Heart right ventricle (tissue), 16 donors: ENCODE results near the gene PREX1. TPM values are rescaled to one million over a fixed set of nuclear protein-coding genes. Genes with fewer than 3 reads are reported as not detected.

Experiments used
- ATAC-seq, 8 donors: fragments of 200-7000 bp; cut with Tn5 transposase; one replicate each; pipeline ENCODE4 v1.9.1; 2020; ENCODE audit warnings: mild to moderate bottlenecking in 8 of 8, moderate library complexity in 8 of 8, moderate number of reproducible peaks in 1 of 8
- DNase-seq, 2 donors: peaks; one replicate each; pipeline ENCODE4 v3.0.0-alpha.2; 2020
- H3K27ac ChIP-seq, 10 donors: fragments of 200-600 bp; sonication (generic) in 2 of 10; one replicate each; pipeline versions ENCODE4 v1.5.0 to v1.8.0; 2020 to 2022; ENCODE audit warnings: mild to moderate bottlenecking in 3 of 10
- H3K27me3 ChIP-seq, 7 donors: fragments of 200-600 bp; one replicate each; pipeline ENCODE4 v1.8.0; 2021 to 2022; ENCODE audit warnings: mild to moderate bottlenecking in 2 of 7
- H3K36me3 ChIP-seq, 9 donors: fragments of 200-600 bp; sonication (generic) in 1 of 9; one replicate each; pipeline versions ENCODE4 v1.5.0 to v1.8.0; 2020 to 2022; ENCODE audit warnings: mild to moderate bottlenecking in 2 of 9
- H3K4me1 ChIP-seq, 9 donors: fragments of 200-600 bp; sonication (generic) in 1 of 9; one replicate each; pipeline versions ENCODE4 v1.5.0 to v1.8.0; 2020 to 2022; ENCODE audit warnings: mild to moderate bottlenecking in 4 of 9
- H3K4me3 ChIP-seq, 10 donors: fragments of 200-600 bp; sonication (generic) in 2 of 10; one replicate each; pipeline versions ENCODE4 v1.5.0 to v1.8.0; 2020 to 2022; ENCODE audit warnings: mild to moderate bottlenecking in 7 of 10, moderate library complexity in 2 of 10
- H3K9me3 ChIP-seq, 11 donors: fragments of 200-600 bp in 10 of 11; sonication (generic) in 2 of 11; one replicate each; pipeline versions ENCODE4 v1.5.0 to v1.8.0; 2013 to 2022; ENCODE audit warnings: mild to moderate bottlenecking in 2 of 11, control low read depth in 1 of 11, moderate library complexity in 1 of 11
- WGBS, 2 donors: extraction: QIAGEN DNeasy Blood & Tissue Kit; methylation state at CpG; one replicate each; pipeline ENCODE4 v1.1.7; 2013; ENCODE audit warnings: inconsistent platforms in 1 of 2; 5-methylcytosine and 5-hydroxymethylcytosine counted together
- intact Hi-C, 10 donors: fragments of 100-400 bp; cut with DNase I; formaldehyde crosslinking; loops; one replicate each; pipeline versions ENCODE4 v1.11.1 to v1.14.2; 2022
- polyA plus RNA-seq, 2 donors: library from polyadenylated mRNA; stranded (reverse); fragments of 200-250 nt; gene quantifications; one replicate each; pipeline ENCODE4 v1.2.3, GENCODE V29; 2013
- total RNA-seq, 10 donors: library from RNA; stranded (reverse); fragmentation: NEBNext Ultra II Directional in 3 of 10; extraction: Animal tissue kit (Norgen Biotek cat#: 25700) in 3 of 10; gene quantifications; one replicate each; pipeline versions ENCODE4 v1.2.1 to v1.2.4, GENCODE V29; 2021 to 2023
- TF ChIP-seq, protein P1 (sequence below), 9 donors: fragments of 200-600 bp; sonication (generic) in 2 of 9; IDR thresholded peaks; one replicate each; pipeline versions ENCODE4 v1.5.0 to v1.8.0; 2021 to 2022; ENCODE audit warnings: antibody characterized with exemption in 9 of 9, mild to moderate bottlenecking in 5 of 9, moderate library complexity in 1 of 9
- donor health status: Arrhythmogenic right ventricular cardiomyopathy.
- donor health status: ischemic (EF 13 %, LVEDD 7.1; RV severe dilation, severe dysfunction).
- donor health status: healthy with polysubstance abuse.
- donor health status: DM: no; HTN: yes; CAD: no.
- donor health status: DM: no; HTN: no; CAD: no.
- donor health status: ischemic (EF 25% LVEDD 6.9; RV normal size, moderate dysfunction).
- donor health status: ischemic (EF 25% LVEDD 5.7; RV mildly dilated, moderate dysfunction).
- donor health status: healthy.
- donor health status: DM: yes; HTN: yes; CAD: no.
- donor health status: Ischemic cardiomyopathy.
- donor health status: ischemic (EF 35%, LVEDD 5.7; RV mildly dilated, moderate dysfunction).
- donor health status: nonischemic (EF 11% LVEDD 7.7; RV severe dilation, severe dysfunction).
- donor health status: DM: yes; HTN: yes; CAD: no.
- donor health status: PGD.
- donor health status: ischemic (EF 29% LVEDD 5.4; RV normal size, mild dysfunction).
- donor health status: nonischemic (EF 23%, LVEDD 6.1; RV moderate dilation, normal function).

PREX1 gene
- total and polyA plus RNA-seq, 12 donors, result 4.6 to 23.4 (median 8.8) TPM

- Histone ChIP-seq H3K4me3 (no peak overlapping the region), H3K27ac (no peak overlapping the region), H3K36me3 (no peaks in the 10 kb centered on the region), H3K4me1 (no peaks in the 10 kb centered on the region), H3K27me3 (no peaks in the 10 kb centered on the region), H3K9me3 (peaks cover 0 to 5% (median 0%) of the 10 kb centered on the region in 11 donors)
- ATAC-seq (no peak), DNase-seq (no peak)
- 89 to 91% methylated on average over 8 of the region's 8 CpGs for WGBS, 2 donors
- TF ChIP-seq, protein P1, sequence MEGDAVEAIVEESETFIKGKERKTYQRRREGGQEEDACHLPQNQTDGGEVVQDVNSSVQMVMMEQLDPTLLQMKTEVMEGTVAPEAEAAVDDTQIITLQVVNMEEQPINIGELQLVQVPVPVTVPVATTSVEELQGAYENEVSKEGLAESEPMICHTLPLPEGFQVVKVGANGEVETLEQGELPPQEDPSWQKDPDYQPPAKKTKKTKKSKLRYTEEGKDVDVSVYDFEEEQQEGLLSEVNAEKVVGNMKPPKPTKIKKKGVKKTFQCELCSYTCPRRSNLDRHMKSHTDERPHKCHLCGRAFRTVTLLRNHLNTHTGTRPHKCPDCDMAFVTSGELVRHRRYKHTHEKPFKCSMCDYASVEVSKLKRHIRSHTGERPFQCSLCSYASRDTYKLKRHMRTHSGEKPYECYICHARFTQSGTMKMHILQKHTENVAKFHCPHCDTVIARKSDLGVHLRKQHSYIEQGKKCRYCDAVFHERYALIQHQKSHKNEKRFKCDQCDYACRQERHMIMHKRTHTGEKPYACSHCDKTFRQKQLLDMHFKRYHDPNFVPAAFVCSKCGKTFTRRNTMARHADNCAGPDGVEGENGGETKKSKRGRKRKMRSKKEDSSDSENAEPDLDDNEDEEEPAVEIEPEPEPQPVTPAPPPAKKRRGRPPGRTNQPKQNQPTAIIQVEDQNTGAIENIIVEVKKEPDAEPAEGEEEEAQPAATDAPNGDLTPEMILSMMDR (IDR thresholded peaks at IDR 0.05), result no peak
- intact Hi-C loops, result no loop called here
Measured at GRCh38 chr20:48592107-48592940, 235.5 kb downstream of the PREX1 start.

GRCh38 chr20:48586730-48587129 is 241.1 kb downstream of the PREX1 start:
- Histone ChIP-seq H3K4me1 (peaks cover 0 to 9% (median 2%) of the 10 kb centered on the region in 9 donors), H3K9me3 (peaks cover 0 to 5% (median 0%) of the 10 kb centered on the region in 11 donors), H3K4me3 (no peak overlapping the region), H3K27ac (no peak overlapping the region), H3K27me3 (peaks cover 0 to 28% (median 11%) of the 10 kb centered on the region in 7 donors), H3K36me3 (no peaks in the 10 kb centered on the region)
- ATAC-seq (no peak), DNase-seq (no peak)
- 76 to 78% methylated on average over 8 of the region's 8 CpGs for WGBS, 2 donors
- TF ChIP-seq, protein P1 (IDR thresholded peaks at IDR 0.05), result no peak
- intact Hi-C loops, result no loop called here

DNA sequence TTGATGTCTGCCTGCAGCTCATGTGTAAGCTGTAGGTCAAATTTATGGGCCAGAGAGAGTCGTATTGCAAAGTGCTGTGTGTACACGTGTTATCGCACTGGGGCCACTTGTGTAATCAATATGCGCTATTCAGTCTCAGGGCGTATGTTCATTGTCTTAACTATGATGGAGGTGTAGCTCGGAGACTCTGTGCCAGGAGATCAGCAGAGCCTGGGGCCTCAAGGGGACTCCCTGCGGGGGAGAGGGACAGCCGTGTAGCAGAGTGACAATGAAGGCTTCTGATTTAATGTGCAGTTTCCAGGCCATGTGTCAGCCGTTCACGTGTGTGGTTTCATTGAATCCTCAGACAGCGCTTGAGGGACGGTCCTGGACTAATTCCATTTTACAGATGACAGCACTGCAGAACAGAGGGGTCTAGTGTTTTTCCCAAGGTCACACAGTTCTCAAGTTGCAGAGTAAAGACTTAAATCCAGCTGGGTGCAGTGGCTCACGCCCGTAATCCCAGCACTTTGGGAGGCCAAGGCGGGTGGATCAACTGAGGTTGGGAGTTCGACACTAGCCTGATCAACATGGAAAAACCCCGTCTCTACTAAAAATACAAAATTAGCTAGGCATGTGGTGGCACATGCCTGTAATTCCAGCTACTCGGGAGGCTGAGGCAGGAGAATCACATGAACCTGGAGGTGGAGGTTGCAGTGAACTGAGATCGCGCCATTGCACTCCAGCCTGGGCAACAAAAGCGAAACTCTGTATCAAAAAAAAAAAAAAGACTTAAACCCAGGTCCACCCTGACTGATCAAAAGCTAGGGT is 242.5 kb downstream of the PREX1 start:
- DNase-seq (no peak), ATAC-seq (peak in 3 of 8 donors; percentile 30 to 48 (median 33))
- no peaks in the 10 kb centered on the region for H3K36me3 ChIP-seq
- WGBS, 2 donors, result 63 to 67% methylated on average over 21 of the region's 21 CpGs
- intact Hi-C loops, result no loop called here
- H3K27ac ChIP-seq, result no peak overlapping the region
- H3K27me3 ChIP-seq, result peaks cover 0 to 36% (median 11%) of the 10 kb centered on the region in 7 donors
- peaks cover 0 to 10% (median 2%) of the 10 kb centered on the region in 9 donors for H3K4me1 ChIP-seq
- TF ChIP-seq, protein P1 (IDR thresholded peaks at IDR 0.05), result no peak
- no peaks in the 10 kb centered on the region for H3K9me3 ChIP-seq
- no peak overlapping the region for H3K4me3 ChIP-seq

GRCh38 chr20:48584391-48585060 is 243.3 kb downstream of the PREX1 start:
- H3K27ac ChIP-seq, result no peak overlapping the region
- 39 to 44% methylated on average over 8 of the region's 8 CpGs for WGBS, 2 donors
- TF ChIP-seq, protein P1 (IDR thresholded peaks at IDR 0.05), result no peak
- H3K9me3 ChIP-seq, result no peaks in the 10 kb centered on the region
- peaks cover 0 to 10% (median 2%) of the 10 kb centered on the region in 9 donors for H3K4me1 ChIP-seq
- peaks cover 0 to 36% (median 11%) of the 10 kb centered on the region in 7 donors for H3K27me3 ChIP-seq
- no peaks in the 10 kb centered on the region for H3K36me3 ChIP-seq
- ATAC-seq (peak in 3 of 8 donors; percentile 11 to 59 (median 44)), DNase-seq (no peak)
- H3K4me3 ChIP-seq, result no peak overlapping the region
- intact Hi-C loops, result no loop called here
